HG02938 (cell line): Measurements from ENCODE around the gene ALG5.
A peak's percentile ranks its signal among the peaks of the same experiment; 100 is the strongest.

Experiments used
- ATAC-seq: cut with Tn5 transposase; IDR thresholded peaks from one replicate; pipeline ENCODE4 v1.9.1; 2021; ENCODE audit warnings: mild to moderate bottlenecking, moderate library complexity; ENCODE audit not compliant: unreplicated experiment

ALG5 gene

GRCh38 chr13:36979361-36980050 lies 19.6 kb downstream of the ALG5 start:
- ATAC-seq = no peak

- no peak for ATAC-seq
These were observed 24.0 kb downstream of the ALG5 start for GRCh38 chr13:36975172-36975571.

- ATAC-seq = peak; percentile 74
These were observed 25.4 kb downstream of the ALG5 start for GRCh38 chr13:36973621-36974295.

- ATAC-seq = no peak
These were observed 26.1 kb downstream of the ALG5 start for GRCh38 chr13:36973009-36973408.

GRCh38 chr13:36966404-36966803 lies 32.7 kb downstream of the ALG5 start:
- no peak for ATAC-seq

- ATAC-seq = no peak
These were observed 33.4 kb downstream of the ALG5 start for GRCh38 chr13:36965767-36966166.

- ATAC-seq = no peak
These were observed 39.6 kb downstream of the ALG5 start for GRCh38 chr13:36959456-36960116.

- no peak for ATAC-seq
These were observed 44.6 kb downstream of the ALG5 start for GRCh38 chr13:36954542-36954941.

- ATAC-seq = no peak
These were observed 48.2 kb downstream of the ALG5 start for GRCh38 chr13:36950920-36951319.

- ATAC-seq = no peak
These were observed 48.8 kb downstream of the ALG5 start for GRCh38 chr13:36950330-36950729.

- no peak for ATAC-seq
These were observed 54.1 kb downstream of the ALG5 start for GRCh38 chr13:36945078-36945477.

- no peak for ATAC-seq
These were observed 73.5 kb downstream of the ALG5 start for GRCh38 chr13:36925603-36926002.

- no peak for ATAC-seq
These were observed 75.1 kb downstream of the ALG5 start for GRCh38 chr13:36924001-36924400.

- no peak for ATAC-seq
These were observed 77.4 kb downstream of the ALG5 start for GRCh38 chr13:36921631-36922301.

- no peak for ATAC-seq
These were observed 78.4 kb downstream of the ALG5 start for GRCh38 chr13:36920616-36921185.

GRCh38 chr13:36919833-36920615 lies 79.1 kb downstream of the ALG5 start, which contains the start of gene SMAD9:
Gene SMAD9, minus strand, starts transcription at chr13:36920238. Its CDS starts 40,549 bp downstream, at chr13:36879689.
- ATAC-seq = no peak

- no peak for ATAC-seq
These were observed 79.8 kb downstream of the ALG5 start for GRCh38 chr13:36919171-36919832.

GRCh38 chr13:36918246-36919131 lies 80.7 kb downstream of the ALG5 start:
- no peak for ATAC-seq

- ATAC-seq = no peak
These were observed 81.8 kb downstream of the ALG5 start for GRCh38 chr13:36917311-36917710.
